HG03097 (cell line): Measurements from ENCODE around the gene LCE4A.
"Not testable (repeated sequence)": the region's sequence is repeated elsewhere in the genome, so short reads cannot be mapped to it uniquely, and the experiment has no call there.

Source experiments
- ATAC-seq: cut with Tn5 transposase; IDR thresholded peaks from one replicate; pipeline ENCODE4 v1.9.1; 2021; ENCODE audit not compliant: unreplicated experiment, low FRiP score

Gene LCE4A, protein sequence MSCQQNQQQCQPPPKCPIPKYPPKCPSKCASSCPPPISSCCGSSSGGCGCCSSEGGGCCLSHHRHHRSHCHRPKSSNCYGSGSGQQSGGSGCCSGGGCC

GRCh38 chr1:152707860-152708259 is at the start of gene LCE4A:
Gene LCE4A, plus strand, starts transcription at chr1:152708160. Its CDS starts 916 bp downstream, at chr1:152709076.
- ATAC-seq = no peak

DNA sequence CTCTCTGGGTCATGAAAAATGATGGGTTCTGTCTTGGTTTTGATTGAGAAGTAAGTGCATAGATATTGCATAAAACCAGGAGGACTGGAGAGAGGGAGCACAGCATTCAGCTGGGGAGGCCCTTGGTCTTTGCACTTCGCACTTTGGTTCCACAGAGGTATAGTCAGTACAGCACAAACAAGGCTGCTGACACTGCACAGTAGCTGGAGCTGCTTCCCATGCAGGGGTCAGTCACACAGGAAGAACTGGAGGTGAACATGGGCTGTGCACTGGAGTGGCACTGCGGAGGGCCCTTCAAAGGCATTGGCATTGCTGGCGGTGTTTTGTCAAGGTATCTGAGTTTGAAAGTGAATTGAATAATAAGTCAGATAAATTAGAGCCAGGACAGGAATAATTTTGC is 49.3 kb upstream of the LCE4A start:
- no peak for ATAC-seq

DNA sequence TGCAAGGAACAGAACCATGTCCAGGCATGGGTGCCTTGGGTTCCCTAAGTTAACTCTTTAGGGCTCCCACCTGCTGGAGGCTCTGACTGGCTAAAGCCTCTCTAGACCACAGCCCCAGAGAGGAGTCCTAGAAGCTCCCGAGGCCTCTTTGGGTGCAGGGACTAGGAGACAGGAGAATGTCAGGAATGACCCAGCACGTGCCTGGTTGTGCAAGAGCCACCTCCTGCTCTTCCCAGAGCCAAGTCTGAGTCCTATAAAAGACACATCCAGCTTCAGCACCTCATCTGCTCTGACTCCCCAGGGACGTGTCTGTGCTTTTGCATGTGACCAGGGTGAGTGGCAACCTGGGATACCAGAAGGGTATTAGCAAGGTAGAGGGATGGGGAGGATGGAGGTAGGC is 44.9 kb upstream of the LCE4A start, which contains the start of gene LCE2D:
Gene LCE2D, plus strand, starts transcription at position 283 of the 400 bp plus-strand sequence. CDS start 726 bp downstream, outside the sequence.
- ATAC-seq = no peak

GRCh38 chr1:152666171-152666570 is 41.8 kb upstream of the LCE4A start:
- not testable (repeated sequence) for ATAC-seq

GRCh38 chr1:152667648-152668047 is 40.3 kb upstream of the LCE4A start:
- ATAC-seq = no peak

DNA sequence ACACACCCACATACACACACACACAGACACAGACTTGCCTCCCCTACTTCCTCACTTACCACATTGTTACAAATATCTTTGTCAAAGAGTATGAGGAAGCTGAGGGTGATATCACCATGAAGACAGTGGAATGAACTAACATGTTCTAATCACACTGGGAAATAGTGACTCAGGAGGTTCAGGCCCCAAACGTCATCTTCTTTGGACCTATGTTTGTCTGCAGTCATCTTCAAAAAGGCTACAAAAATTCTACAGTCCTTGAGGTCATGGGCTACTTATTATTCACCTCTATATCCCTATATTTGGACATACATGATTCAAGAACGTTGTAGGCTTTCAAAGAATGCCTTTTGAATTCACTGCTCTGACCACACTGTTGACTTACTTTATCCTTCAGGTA is 34.9 kb upstream of the LCE4A start:
- ATAC-seq = no peak

DNA sequence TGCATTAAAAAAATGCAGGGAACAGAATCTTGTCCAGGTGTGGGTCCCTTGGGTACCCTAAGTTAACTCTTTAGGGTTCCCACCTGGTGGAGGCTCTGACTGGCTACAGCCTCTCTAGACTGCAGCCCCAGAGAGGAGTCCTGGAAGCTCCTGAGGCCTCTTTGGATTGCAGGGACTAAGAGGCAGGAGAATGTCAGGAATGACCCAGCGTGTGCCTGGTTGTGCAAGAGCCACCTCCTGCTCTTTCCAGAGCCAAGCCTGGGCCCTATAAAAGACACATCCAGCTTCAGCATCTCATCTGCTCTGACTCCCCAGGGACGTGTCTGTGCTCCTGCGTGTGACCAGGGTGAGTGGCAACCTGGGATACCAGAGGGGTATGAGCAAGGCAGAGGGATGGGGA is 33.0 kb upstream of the LCE4A start, which contains the start of gene LCE2C:
Gene LCE2C, plus strand, starts transcription at position 297 of the 400 bp plus-strand sequence. CDS start 737 bp downstream, outside the sequence.
- ATAC-seq = not testable (repeated sequence)

- no peak for ATAC-seq
Measured at GRCh38 chr1:152679459-152679858, 28.5 kb upstream of the LCE4A start.

DNA sequence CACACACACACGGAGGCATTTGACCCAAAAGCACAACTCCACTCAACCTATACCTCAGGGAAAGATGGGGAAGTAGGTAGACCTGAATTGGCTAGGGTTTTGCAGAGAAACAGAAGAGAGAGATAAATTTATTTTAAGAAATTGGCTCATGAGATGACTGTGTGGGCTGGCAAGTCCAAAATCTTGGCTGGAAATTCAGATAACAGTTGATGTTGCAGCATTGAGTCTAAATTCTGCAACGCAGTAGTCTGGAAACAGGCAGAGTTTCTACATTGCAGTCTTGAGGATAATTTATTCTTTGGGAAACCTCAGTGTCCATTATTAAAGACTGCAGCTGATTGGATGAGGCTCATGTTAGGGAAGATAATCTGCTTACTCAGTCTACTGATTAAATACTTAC is 26.3 kb upstream of the LCE4A start:
- no peak for ATAC-seq

DNA sequence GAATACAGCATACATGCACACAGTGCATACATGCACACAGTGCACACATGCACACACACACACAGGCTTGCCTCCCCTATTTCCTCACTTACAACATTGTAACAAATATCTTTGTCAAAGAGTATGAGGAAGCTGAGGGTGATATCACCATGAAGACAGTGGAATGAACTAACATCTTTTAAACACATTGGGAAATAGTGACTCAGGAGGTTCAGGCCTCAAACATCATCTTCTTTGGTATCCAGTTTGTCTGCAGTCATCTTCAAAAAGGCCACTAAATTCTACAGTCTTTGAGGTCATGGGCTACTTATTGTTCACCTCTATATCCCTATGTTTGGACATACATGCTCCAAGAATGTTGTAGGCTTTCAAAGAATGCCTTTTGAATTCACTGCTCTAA is 24.1 kb upstream of the LCE4A start:
- no peak for ATAC-seq

DNA sequence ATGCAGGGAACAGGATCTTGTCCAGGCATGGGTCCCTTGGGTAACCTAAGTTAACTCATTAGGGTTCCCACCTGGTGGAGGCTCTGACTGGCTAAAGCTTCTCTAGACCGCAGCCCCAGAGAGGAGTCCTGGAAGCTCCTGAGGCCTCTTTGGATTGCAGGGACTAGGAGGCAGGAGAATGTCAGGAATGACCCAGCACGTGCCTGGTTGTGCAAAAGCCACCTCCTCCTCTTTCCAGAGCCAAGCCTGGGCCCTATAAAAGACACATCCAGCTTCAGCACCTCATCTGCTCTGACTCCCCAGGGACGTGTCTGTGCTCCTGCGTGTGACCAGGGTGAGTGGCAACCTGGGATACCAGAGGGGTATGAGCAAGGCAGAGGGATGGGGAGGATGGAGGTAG is 22.1 kb upstream of the LCE4A start, which contains the start of gene LCE2B:
Gene LCE2B, plus strand, starts transcription at position 301 of the 400 bp plus-strand sequence. CDS start 721 bp downstream, outside the sequence.
- ATAC-seq = not testable (repeated sequence)

- no peak for ATAC-seq
Measured at GRCh38 chr1:152697701-152698600, 10.0 kb upstream of the LCE4A start, which contains the start of gene LCE2A. Gene LCE2A, plus strand, starts transcription at chr1:152698345. Its CDS starts 557 bp downstream, at chr1:152698902.

- no peak for ATAC-seq
Measured at GRCh38 chr1:152699746-152700145, 8.2 kb upstream of the LCE4A start.

GRCh38 chr1:152718238-152718637 is 10.3 kb downstream of the LCE4A start:
- no peak for ATAC-seq

- ATAC-seq = no peak
Measured at GRCh38 chr1:152725261-152725660, 17.3 kb downstream of the LCE4A start.

DNA sequence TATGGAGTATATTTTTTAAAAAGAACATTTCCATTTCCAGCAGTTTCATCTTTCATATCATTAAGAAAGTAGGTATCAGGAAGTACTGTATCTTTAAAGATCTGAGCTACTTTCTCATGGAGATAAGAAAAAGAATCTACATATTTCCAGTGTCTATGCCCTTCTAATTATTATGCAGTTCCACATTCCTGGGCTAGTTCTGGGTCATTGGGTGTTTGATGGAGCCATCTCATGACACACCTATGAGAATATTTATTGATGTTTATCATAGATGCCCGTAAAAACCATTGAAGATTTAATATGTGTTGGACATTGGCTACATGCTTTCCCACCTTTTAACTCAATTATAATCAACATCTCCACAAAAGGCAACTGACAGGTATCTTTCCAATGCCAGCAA is 21.0 kb downstream of the LCE4A start:
- no peak for ATAC-seq

DNA sequence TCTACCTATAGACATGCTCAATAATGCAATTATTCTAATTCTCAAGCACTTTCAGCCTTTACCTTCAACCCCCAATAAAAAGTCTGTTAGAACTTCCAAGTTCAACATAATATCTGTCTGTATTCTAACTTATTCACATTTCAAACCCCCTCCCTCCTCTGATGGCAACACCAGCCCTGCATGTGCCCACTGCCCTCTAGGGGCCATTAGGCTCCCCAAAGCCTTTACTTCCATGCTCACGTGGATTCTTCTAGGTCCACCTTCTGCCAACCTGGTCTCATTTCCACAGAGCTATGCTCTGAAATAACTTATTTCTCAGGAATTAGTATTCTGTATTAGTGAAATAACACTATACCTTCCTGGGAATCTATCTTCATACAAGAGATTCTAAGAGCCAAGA is 27.7 kb downstream of the LCE4A start:
- no peak for ATAC-seq

DNA sequence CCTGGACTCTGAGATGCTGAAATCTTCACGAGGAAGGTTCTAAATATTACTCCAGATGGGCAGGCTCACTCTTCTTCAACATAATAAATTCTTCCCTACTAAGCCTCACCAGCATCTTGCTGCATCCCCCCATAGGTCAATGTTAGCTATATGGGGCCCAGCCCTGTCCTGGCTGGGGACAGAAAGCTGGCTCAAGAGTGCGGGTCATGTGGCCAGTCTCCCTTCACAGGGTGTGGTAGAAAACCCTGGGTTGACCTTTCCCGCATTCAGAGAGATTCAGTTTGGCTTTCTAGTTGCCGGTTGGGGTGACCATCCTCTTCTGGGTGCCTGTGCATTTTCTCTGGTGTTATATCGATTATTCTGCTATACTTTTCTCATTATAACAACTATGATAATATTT is 30.0 kb downstream of the LCE4A start:
- no peak for ATAC-seq

DNA sequence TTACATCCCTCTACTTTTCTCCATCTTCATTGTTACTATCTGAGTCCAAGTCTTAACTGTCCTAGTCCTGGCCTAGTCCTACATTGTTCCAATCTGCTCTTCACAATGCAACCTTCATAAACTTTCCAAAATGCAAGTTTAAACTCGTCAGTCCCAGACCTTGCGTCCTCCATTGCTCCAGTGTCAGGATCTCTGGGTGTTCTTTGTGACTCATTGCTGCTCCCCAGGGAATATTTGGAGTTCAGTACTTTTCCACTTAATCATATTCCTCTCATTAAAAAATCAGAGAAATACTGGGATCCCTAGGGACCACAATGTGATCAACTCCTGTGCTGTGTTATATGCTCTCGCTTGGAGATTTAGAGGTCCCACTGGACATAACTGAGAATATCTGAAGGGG is 31.9 kb downstream of the LCE4A start:
- ATAC-seq = no peak

- ATAC-seq = no peak
Measured at GRCh38 chr1:152741656-152742055, 33.7 kb downstream of the LCE4A start.

DNA sequence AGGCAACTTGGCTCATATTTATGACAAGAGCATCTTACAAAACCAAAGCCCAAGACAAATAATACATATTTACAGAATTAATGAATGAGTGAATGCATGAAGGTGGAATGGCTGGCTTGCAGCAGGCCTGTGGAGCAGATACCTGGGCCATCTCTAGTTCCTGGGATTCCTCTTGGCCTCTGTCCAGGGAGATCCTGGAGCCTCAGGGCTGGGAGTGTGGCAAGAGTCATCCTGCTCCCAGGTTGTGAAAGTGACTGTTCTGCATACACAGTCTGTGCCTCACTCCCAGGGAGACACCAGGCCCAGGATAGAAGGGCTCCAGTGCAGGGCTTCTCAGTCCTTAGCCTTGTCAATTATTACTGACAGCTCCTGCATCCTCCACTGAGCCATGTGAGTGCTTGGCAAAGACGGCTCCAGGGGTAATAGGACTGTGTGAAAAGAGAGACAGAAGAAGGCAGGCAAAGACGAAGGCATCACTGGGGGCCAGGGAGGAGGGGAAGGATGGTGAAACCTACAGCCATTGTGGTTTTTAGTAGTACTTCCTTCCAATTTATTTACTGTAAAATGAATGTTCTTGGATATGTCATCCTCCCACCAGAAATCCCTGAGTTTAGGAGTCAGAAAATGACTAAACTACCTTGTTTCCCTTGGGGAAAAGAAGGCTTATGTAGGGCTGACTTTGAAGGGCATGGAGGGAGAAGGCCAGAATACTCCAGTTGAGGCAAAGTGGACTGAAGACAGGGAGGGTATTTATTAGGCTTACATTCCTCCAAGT is 35.6 kb downstream of the LCE4A start:
- ATAC-seq = no peak
